HG02623 (cell line): ENCODE data around the gene TTC21A.
A peak's percentile ranks its signal among the peaks of the same experiment; 100 is the strongest.

ENCODE experiments used
- ATAC-seq: cut with Tn5 transposase; IDR thresholded peaks from one replicate; pipeline ENCODE4 v1.9.1; 2021; ENCODE audit warnings: moderate library complexity; ENCODE audit not compliant: unreplicated experiment

The TTC21A gene

DNA sequence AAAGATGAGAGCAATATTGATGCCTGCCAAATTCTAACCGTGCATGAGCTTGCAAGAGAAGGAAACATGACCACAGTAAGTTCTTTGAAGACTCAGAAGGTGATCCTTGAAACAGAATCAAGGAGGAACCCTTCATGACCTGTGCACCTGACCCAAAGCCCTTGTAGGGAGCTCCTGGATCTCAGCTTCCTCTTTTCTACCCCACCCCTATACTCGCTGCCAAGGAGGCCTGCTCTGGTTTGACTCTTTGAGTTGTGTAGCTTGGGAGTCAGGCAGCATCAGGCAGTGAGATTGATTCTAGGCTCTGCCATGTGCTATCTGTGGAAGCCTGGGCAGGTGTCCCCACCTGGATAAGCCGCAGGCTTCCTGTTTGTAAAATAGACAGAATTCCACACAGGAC lies 10.6 kb downstream of the TTC21A start:
- no peak for ATAC-seq

DNA sequence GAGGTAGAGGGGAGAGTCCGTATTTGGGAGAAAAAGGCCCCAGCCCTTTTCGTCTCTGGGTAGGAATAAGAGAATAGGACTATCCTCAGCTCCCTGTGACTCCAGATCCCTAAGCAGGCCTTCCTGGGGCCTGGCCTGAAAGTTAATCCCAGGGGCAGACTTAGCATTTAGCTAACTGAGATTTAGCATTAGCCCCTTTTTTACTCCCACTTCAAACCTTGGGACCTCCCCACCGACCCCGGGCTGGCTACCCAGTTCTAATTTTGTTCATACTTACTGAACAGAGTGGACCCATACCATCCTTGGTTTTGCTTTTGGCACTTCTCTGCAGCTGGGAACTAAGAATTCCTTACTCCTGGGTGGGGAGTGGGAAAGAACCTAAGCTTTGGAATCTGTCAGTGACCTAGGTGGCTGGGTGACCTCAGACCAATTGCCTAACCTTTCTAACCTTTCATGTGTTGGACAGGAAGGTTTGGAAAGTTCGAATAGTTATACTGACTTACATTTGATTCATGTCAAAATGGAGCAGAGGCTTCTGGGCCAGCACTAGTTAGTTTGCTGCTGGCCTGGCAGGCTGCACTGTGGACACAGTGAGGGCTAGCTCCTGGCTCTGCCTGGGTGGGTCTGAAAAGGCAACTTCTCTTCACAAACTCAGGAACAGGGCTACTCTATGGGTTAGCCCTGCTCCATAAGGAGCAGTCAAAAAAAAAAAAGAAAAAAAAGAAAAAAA lies 11.6 kb downstream of the TTC21A start:
- no peak for ATAC-seq

DNA sequence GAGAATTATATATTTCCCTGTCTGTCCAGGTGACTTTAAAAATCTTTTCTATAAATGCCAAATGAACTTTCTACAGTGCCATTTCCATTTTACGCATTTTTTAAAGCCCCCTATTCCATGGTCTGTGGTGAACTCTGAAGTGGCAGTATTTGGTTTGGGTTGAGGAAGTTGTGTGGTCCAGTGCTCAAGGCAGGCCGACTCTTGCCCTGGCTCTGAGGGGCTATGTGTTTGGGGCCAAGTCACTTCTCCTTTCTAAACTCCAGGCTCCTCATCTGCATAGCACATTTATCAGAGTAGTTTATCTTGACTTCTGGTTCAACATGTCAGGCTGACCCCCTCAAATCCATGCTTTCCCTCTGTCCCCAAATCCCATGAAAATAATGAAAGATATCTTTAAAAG lies 14.1 kb downstream of the TTC21A start:
- ATAC-seq = no peak

DNA sequence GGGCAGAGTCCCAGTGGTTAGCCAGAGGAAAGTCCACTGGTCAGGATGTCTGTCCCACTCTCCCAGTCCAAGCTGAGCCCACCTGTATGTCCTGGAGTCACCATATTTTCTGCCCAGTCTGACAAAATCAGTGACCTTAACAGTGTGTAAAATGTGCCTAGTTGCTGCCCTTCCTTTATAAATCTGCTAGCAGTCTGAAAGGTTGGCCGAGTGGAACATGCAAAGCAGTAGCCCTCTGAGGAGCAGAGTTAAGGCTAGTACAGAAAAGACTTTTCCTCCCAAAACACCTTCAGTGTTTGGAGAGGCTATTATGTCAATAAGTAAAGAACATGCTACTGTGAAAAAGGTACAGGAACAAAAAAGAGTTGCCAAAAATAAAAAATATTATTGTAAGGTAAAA lies 15.3 kb downstream of the TTC21A start:
- ATAC-seq = peak; percentile 63

DNA sequence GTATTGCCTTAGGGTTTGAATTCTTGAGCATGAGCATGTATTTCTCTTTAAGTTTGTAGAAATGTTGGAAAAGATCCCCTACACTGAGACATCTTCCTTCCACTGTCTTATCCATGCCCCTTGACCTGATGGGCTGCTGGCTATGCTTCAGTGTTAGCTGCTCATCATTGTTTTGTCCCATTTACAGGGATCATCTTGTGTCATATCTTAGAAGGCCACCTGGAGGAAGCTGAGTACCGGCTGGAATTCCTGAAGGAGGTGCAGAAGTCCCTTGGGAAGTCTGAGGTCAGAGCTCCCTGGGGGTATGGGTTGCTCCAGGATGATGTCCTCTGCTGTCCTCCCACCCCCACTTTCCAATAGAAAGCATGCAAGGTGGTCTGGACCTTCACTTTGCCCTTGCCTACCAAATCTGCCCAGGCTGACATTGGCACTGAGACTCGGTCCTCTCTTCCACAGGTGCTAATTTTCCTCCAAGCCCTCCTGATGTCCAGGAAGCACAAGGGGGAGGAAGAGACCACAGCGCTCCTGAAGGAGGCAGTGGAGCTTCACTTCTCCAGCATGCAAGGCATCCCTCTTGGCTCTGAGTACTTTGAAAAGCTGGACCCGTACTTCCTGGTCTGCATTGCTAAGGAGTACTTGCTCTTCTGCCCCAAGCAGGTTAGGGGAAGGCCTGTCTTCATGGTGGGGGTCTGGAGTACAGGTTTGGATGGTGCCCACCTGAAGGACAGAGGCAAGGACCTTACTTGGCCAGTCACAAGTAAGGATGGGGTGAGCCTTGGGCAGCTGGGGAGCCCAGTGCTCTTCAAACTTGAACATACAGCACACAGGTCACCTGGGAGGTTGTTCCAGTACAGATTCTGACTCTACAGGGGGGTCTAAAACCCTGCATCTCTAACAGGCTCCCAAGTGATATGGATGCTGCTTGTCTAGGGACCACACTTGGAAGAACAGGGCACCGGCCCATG lies 17.7 kb downstream of the TTC21A start:
- ATAC-seq = no peak

DNA sequence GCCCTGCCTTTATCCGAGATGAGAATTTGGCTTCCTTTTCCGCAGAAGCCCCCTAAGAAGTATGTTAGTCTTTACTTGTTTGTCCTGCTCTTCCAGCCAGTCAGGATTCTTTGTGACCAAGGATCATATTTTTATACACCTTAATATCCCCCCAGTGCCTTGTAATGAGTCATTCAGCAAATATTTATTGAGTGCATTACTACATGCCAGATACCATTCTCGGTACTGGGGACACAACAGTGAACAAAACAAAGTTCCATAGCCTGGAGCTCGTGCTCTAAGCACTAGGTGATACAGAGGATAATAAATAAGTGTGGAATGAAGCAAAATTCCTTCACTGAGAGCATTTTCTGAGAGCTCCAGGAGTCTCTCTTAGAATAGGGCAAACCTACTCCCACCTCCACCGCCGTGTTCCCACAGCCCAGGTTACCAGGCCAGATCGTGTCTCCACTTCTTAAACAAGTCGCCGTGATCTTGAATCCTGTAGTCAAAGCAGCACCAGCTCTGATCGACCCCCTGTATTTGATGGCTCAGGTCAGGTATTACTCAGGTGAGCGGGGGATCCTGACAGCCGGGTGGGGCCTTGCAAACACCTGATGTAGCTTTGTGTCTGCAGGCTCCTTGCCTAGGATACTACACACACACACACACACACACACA lies 18.5 kb downstream of the TTC21A start:
- no peak for ATAC-seq

DNA sequence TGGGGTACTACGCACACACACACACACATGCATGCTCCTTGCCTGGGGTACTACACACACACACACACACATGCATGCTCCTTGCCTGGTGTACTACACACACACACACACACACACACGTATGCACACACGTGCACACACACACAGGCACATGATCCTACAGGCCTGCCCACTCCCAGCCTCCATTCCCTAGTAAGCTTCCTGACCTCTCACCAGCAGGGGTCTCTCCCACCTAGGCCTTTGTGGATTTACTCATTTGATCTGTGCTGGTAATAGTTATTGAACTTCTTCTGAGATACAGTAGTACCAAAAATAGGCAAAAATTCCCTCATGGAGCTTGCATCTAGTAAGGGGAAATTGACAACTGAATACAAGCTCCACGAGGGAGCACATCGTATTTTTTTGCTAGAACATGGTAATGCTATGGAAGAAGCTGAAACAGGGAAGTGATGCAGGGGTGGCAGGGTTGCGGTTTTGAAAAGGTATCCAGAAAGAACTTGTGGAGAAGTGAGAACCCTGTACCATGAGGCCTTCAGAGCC lies 19.1 kb downstream of the TTC21A start:
- ATAC-seq = no peak

DNA sequence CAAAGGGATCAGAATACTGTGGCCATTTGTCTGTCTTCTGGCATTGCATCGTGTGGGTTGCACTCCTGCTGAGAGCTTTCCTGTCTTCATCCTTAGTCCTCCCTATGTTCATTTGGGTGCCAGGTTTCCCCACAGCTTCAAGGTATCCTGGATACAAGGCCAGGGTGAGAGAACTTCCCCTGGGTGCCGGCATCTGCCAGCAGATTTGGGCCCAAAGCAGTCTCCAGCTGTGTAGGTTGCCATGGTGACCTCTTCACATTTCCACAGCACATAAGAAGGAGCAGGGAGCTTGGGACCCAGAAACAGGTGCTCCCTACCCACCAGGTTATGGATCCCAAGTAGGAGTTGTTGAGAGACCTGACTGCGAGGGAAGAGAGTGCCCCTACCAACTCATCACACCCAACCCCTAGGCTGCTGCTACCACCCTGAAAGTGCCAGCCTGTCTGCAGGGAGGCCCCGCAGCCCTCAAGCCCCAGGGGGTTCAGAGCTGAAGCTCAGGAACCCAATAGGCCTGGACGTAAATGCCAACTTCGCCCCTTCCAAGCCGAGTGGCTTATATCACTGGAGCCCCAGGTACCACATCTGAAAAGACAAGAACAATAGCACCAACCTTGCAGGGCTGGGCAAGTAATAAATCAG lies 19.9 kb downstream of the TTC21A start:
- ATAC-seq = no peak

DNA sequence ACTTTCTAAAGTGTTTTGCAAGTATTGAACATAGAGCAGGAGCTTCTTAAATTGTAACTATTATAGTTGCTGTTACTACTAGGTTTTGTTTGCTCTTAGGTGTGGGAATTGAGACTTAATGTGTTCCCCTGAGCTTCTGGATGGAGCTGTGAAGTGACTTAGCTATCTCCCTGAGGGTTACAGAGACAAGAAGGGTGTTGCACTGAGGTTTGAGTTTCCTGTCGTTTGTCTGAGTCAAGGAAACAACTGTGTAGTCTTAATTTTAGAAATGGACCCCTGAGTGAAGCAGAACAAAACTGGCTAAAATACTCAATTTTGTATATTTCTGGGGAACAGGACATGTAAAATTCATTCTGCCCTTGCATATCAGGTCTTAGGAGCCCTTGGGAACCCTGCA lies 20.4 kb downstream of the TTC21A start:
- no peak for ATAC-seq

DNA sequence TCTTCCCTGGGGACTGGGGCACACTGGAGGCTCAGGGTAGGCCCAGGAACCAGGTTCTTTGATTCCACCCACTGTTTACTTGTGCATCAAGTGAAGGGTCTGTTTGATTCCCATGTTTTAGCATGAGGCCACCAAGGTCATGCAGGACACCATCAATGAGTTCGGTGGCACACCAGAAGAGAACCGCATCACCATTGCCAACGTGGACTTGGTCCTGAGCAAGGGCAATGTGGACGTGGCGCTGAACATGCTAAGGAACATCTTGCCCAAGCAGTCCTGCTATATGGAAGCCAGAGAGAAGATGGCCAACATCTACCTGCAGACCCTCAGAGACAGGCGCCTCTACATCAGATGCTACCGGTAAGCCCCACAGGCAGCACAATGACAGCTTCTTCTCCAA lies 21.5 kb downstream of the TTC21A start:
- no peak for ATAC-seq

DNA sequence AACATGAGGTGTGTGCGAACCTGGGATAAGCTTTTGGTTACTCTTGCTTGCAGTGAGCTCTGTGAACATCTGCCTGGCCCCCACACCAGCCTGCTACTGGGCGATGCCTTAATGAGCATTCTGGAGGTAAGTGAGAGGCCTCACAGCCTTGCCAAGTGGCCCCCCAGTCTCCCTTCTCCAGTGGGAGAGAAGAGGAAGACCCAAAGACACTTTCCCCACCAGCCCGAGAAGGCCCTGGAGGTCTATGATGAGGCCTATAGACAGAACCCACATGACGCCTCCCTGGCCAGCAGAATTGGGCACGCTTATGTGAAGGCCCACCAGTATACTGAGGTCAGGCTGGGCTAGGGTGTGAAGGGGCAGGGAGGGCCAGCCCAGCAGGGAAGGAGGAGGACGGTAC lies 22.5 kb downstream of the TTC21A start:
- no peak for ATAC-seq

DNA sequence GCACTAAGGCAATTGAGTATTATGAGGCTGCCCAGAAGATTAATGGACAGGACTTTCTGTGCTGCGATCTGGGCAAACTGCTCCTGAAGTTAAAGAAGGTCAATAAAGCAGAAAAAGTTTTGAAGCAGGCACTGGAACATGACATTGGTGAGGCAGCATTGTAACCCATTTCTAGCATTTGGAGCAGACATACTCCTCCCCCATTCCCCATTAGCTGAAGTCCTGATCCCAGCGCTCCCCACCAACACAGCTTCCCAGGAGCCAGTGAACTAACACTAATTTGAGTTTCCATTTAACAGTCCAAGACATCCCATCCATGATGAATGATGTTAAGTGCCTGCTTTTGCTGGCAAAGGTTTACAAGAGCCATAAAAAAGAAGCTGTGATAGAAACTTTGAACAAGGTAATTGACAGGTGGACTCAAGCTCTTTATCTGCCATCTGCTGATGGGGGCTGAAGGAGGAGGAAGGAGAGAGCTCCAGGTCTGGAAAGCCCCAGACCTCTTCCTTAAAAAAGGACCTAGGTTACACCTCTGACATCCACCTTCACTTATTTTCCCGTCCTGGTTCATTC lies 23.3 kb downstream of the TTC21A start:
- no peak for ATAC-seq

DNA sequence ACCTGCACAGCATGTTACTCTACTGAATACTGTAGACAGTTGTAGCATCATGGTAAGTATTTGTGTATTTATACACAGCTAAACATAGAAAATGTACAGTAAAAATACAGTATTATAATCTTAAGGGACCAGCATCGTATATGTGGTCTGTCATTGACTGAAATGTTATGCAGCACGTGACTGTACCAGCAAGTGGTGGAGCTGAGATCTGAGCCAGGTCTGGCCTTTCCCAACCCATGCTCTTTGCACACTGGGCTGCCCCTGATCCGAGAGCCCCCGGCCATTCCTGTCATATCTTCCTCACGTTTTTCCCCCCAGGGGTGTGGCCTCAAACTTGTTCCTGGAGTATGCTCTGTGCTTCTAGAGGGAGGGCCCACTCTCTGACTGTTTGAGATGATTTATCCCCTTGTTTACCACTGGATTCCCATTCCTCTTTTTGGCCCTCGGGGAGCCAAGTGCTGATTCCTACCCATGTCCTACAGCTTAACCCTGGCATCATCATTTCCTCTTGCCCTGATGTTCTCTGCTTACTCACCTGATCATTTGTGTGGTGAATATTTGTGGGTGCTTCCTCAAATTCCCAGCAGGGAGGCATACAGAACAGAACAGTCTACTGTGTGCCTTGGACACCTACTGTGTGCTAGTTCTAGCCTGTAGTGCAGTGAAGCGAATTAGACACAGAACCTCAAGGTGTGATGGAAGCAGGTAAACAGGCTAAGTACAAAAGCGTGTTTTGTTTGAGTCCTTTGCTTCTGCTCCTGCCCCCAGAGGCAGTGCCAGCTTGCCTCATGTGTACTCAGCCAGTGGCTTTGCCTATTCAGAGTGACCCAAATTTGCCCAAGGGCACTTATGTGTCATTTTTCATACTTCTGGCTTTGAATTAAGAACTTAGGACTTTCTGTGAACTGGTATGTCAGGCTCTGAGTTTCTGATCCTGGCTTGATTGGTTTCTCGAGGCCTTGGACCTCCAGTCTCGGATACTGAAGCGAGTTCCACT lies 24.9 kb downstream of the TTC21A start:
- ATAC-seq = no peak

DNA sequence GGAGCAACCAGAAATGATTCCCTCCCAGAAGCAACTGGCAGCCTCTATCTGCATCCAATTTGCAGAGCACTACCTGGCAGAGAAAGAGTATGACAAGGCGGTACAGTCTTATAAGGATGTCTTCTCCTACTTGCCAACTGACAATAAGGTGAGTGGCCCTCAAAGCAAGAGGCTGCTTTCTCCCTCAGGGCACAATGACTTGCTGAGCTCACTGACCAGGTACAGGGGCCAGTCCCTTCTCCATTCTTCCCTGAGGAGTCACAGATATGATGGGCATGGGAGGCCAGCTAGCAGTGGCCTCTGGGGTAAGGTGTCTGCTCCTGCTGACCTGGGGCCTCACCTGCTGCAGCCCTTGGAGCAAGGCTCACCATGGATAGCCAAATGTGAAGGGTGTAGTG lies 25.6 kb downstream of the TTC21A start:
- ATAC-seq = no peak

DNA sequence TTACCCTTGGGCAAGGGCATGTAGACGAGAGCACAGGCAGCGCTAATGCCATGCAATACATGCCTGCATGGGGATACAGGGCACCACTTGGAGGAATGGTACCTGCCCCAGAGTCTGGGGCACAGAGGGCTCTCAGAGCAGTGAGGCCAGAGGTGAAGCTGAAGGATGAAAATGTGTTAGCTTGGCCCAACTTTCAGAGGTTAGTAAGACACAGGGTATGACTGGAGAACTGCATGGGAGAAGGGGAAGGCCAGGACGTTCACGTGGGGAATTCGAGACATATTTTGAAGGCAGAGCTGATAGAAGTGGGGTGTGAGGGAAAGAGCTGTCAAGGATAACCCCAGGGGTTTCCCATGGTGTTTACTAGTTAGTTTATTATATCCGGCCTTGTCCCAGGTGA lies 26.3 kb downstream of the TTC21A start:
- no peak for ATAC-seq

DNA sequence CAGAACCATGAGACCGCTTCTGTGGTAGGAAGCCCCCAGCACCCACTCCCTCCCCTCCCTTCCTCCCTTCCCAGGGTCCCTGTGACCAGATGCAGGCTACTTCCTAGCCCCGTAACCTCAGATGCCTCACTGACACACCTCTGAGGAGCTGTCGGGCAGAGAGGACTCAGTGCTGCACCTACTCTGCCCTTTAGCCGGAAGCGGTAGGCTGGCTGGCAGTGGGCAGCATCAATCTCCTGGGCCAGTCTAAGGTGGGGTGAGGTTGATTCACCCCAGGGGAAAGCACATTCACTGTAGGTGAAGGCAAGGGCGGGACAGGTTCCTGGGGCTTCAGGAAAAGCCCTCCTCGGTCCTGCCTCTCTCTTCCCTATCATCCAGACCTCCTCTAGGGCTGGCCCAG lies 26.8 kb downstream of the TTC21A start:
- ATAC-seq = no peak

DNA sequence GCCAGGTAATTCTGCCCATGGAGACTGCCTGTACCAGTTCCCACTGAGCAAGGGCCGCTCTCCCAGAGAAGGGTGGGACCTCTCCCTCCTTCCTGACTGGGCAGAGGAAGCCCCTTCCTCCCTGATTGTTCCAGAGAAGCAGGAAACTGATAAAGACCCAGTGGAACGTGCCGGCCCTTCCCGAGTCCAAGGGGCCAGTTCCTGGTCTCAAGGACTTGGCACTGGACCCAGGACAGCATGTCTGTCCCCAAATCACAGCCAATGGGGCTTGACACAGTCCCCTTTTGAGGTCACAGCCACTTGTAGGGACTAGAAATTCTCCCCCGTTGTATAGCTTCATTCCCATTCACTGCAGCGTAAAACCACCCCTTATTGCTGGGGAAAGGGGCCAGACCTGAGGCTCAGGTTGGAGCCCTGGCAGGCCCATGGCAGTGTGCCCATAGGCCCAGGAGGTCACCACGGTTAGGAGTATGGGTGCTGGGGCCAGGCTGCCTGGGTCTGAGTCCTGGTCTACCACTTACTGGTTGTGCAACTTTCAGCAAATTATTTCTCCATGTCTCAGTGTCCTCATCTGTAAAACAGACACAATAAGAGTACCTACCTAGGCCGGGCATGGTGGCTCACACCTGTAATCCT lies 27.8 kb downstream of the TTC21A start:
- ATAC-seq = no peak

DNA sequence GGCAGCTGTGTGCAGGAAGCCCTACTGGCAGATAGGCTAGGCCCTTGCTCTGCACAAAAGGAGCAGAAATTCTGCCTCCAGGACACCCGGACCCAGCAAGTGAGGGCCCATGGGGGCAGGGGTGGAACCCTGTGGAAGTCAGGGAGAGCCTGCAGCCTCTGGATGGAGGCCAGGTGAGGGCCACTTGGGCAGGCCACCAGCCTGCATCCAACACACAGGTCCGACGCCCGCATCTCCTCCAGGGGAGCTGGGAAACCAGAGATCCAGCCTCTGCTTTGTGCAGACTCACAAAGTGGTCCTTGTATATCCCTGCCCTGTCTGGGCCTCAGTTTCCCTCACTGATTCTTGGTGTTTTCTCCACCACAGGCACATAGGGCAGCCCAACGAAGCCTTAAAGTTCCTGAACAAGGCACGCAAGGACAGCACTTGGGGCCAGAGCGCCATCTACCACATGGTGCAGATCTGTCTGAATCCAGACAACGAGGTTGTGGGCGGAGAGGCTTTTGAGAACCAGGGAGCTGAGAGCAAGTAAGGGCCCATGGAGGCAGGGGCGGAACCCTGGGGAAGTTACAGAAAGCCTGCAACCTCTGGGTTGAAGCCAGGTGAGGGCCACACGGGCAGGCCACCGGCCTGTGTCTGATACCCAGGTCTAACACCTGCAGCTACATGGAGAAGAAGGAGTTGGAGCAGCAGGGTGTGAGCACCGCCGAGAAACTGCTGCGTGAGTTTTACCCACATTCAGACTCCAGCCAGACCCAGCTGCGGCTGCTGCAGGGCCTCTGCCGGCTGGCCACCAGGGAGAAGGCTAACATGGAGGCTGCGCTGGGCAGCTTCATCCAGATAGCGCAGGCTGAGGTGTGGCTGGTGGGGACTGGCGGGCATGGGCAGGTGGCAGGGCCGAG lies 29.3 kb downstream of the TTC21A start:
- ATAC-seq = no peak
